Endothelial cell of umbilical vein (primary cell): ENCODE measurements around the gene CHRNB1. TPM values are rescaled to one million over a fixed set of nuclear protein-coding genes. Genes with fewer than 3 reads are reported as not detected.
A peak's percentile ranks its signal among the peaks of the same experiment; 100 is the strongest.

Source experiments
- BruUV-seq: library from RNA; stranded (reverse); fragments of 400-500 nt; replicated peaks from 2 replicates; lab custom pipeline; 2021; lab: Mats Ljungman, UMichigan
- CTCF ChIA-PET: fragments of 300-600, 350-600 bp; sonication (Branson Sonifier 250); formaldehyde crosslinking; loops from one replicate; lab custom pipeline; 2021; ENCODE audit warnings: antibody characterized with exemption, inconsistent platforms; lab: Charles Lee
- POLR2A ChIA-PET: fragments of 300-600, 350-600 bp; sonication (Branson Sonifier 250); formaldehyde crosslinking; loops from one replicate; lab custom pipeline; 2021; ENCODE audit warnings: antibody characterized with exemption, inconsistent platforms; lab: Charles Lee
- DNase-seq: peaks from one replicate; pipeline ENCODE4 v3.0.0-alpha.2; 2011; ENCODE audit warnings: low read depth, low spot score
- FAIRE-seq: peaks from 2 replicates; lab custom pipeline; 2011; peaks lifted over from hg19 to GRCh38; lab: Jason Lieb, UNC
- H2AFZ ChIP-seq: 2 replicates; pipeline ENCODE4 v1.6.0; 2012; ENCODE audit warnings: low read depth, low read length, control low read depth, inconsistent platforms
- H3K27ac ChIP-seq: 2 replicates; pipeline ENCODE4 v1.5.1; 2011; ENCODE audit warnings: low read depth, mild to moderate bottlenecking, control low read depth, low read length, moderate library complexity; ENCODE audit not compliant: insufficient read depth
- H3K27me3 ChIP-seq, 2 experiments: 2 replicates each; pipeline versions ENCODE4 v1.6.0 to v1.6.1; 2011; ENCODE audit warnings: low read length in 2 of 2, mixed read lengths in 1 of 2; ENCODE audit not compliant: control insufficient read depth in 2 of 2, insufficient read depth in 2 of 2
- H3K36me3 ChIP-seq, 2 experiments: 2 replicates in 1 of 2; 3 replicates in 1 of 2; pipeline ENCODE4 v1.5.1; 2011; ENCODE audit warnings: low read length in 2 of 2, mild to moderate bottlenecking in 1 of 2, moderate library complexity in 1 of 2; ENCODE audit not compliant: control insufficient read depth in 2 of 2, insufficient read depth in 2 of 2; ENCODE audit errors: extremely low read depth in 1 of 2
- H3K4me1 ChIP-seq: 3 replicates; pipeline ENCODE4 v1.5.1; 2011; ENCODE audit warnings: mild to moderate bottlenecking, low read length; ENCODE audit not compliant: control insufficient read depth, insufficient read depth; ENCODE audit errors: extremely low read depth
- H3K4me2 ChIP-seq: 2 replicates; pipeline ENCODE4 v1.6.1; 2011; ENCODE audit warnings: low read length, control low read depth, mixed read lengths; ENCODE audit not compliant: insufficient read depth
- H3K4me3 ChIP-seq, 3 experiments: fragments of 200-600 bp in 1 of 3; sonication (generic), shearing (Covaris generic) in 1 of 3; replicated peaks in 1 of 3; 2 replicates each; pipeline ENCODE4 v1.5.1; 2011 to 2016; ENCODE audit warnings: control low read depth in 3 of 3, low read length in 3 of 3, mild to moderate bottlenecking in 2 of 3, inconsistent platforms in 1 of 3, low read depth in 1 of 3, moderate library complexity in 1 of 3; ENCODE audit not compliant: insufficient read depth in 1 of 3
- H3K79me2 ChIP-seq: 2 replicates; pipeline ENCODE4 v1.6.0; 2012; ENCODE audit warnings: low read length, inconsistent platforms; ENCODE audit not compliant: control insufficient read depth, insufficient read depth
- H3K9ac ChIP-seq: replicated peaks from 2 replicates; pipeline ENCODE3; 2011; ENCODE audit warnings: low read length, control low read depth; ENCODE audit not compliant: insufficient read depth; ENCODE audit errors: extremely low read depth
- H3K9me1 ChIP-seq: replicated peaks from 3 replicates; pipeline ENCODE4 v1.6.0; 2011; ENCODE audit warnings: mild to moderate bottlenecking, low read length; ENCODE audit not compliant: control insufficient read depth, insufficient read depth; ENCODE audit errors: extremely low read depth
- H3K9me3 ChIP-seq: replicated peaks from 2 replicates; pipeline ENCODE4 v1.5.1; 2012; ENCODE audit warnings: low read length, inconsistent platforms; ENCODE audit not compliant: control insufficient read depth, insufficient read depth
- H4K20me1 ChIP-seq: replicated peaks from 2 replicates; pipeline ENCODE3; 2011; ENCODE audit warnings: mild to moderate bottlenecking, low read length; ENCODE audit not compliant: control insufficient read depth, insufficient read depth; ENCODE audit errors: extremely low read depth
- CTCF ChIP-seq, 2 donors: IDR thresholded peaks; 1 replicate in 1 of 2; 2 replicates in 1 of 2; pipeline ENCODE4 v1.5.1; 2011; ENCODE audit warnings: low read length in 2 of 2, mild to moderate bottlenecking in 2 of 2, moderate library complexity in 2 of 2, control low read depth in 1 of 2, inconsistent platforms in 1 of 2, low read depth in 1 of 2; ENCODE audit not compliant: insufficient read depth in 1 of 2; ENCODE audit errors: extremely low read depth in 1 of 2
- EZH2 ChIP-seq: IDR thresholded peaks from 2 replicates; pipeline ENCODE4 v1.6.1; 2012; ENCODE audit warnings: borderline replicate concordance, low read depth, mild to moderate bottlenecking, moderate library complexity, low read length, inconsistent platforms; ENCODE audit not compliant: severe bottlenecking
- FOS ChIP-seq: IDR thresholded peaks from 2 replicates; pipeline ENCODE4 v1.6.1; 2011; ENCODE audit warnings: mild to moderate bottlenecking, low read length, moderate library complexity, borderline replicate concordance; ENCODE audit not compliant: insufficient read depth
- GATA2 ChIP-seq: IDR thresholded peaks from 2 replicates; pipeline ENCODE4 v1.7.0; 2011; ENCODE audit warnings: low read depth, mild to moderate bottlenecking, moderate library complexity, mixed read lengths, low read length; ENCODE audit not compliant: insufficient read length, insufficient read depth
- JUN ChIP-seq: IDR thresholded peaks from 2 replicates; pipeline ENCODE4 v1.6.1; 2011; ENCODE audit warnings: borderline replicate concordance, low read depth; ENCODE audit not compliant: insufficient read length, insufficient read depth
- MYC ChIP-seq: IDR thresholded peaks from one replicate; pipeline ENCODE4 v1.6.1; 2011; ENCODE audit warnings: mild to moderate bottlenecking, low read depth, low read length
- POLR2A ChIP-seq: IDR thresholded peaks from 2 replicates; pipeline ENCODE4 v1.6.1; 2012; ENCODE audit warnings: low read depth, mild to moderate bottlenecking, control low read depth, low read length
- POLR2AphosphoS5 ChIP-seq: IDR thresholded peaks from 2 replicates; pipeline ENCODE4 v1.6.1; 2012; ENCODE audit warnings: low read depth, mild to moderate bottlenecking, control low read depth, low read length, moderate library complexity; ENCODE audit not compliant: insufficient read depth
- dilution Hi-C: fragments of 300-500 bp; cut with MboI; formaldehyde crosslinking; loops from one replicate; pipeline ENCODE4 v1.15.0; 2019; ENCODE audit warnings: low sequenced_read_pairs; ENCODE audit not compliant: extremely low pct_ligation_motif_present
- intact Hi-C: fragments of 100-400 bp; cut with micrococcal nuclease; formaldehyde crosslinking; loops from one replicate; pipeline ENCODE4 v1.10.0; 2022
- polyA plus RNA-seq, 4 experiments: library from polyadenylated mRNA; depleted of rRNA in 3 of 4; stranded (reverse) in 3 of 4; unstranded in 1 of 4; fragments of >200 nt; gene quantifications; 2 replicates each; pipeline versions ENCODE4 v1.2.1 to v1.2.3, GENCODE V29; 2011 to 2012; ENCODE audit warnings: missing spikeins in 1 of 4
- total RNA-seq: library from RNA; stranded (reverse); gene quantifications from 2 replicates; pipeline ENCODE4 v1.2.3, GENCODE V29; 2021
- TF ChIP-seq, protein P1 (sequence below): IDR thresholded peaks from 2 replicates; pipeline ENCODE4 v1.6.1; 2011; ENCODE audit not compliant: insufficient read depth, insufficient read length

Gene CHRNB1
- total and polyA plus RNA-seq, 2 donors (not counting 3 experiments of a cell fraction or from before 2014, with no cell fraction given): 5.6 to 9.3 TPM

- no peak overlapping the region for H2AFZ ChIP-seq
- H3K9me1 ChIP-seq: no peaks in the 10 kb centered on the region
- no peaks in the 10 kb centered on the region for H3K9me3 ChIP-seq
- H3K9ac ChIP-seq: no peak overlapping the region
- no peak overlapping the region for H3K4me3 ChIP-seq
- no peak overlapping the region for H3K27ac ChIP-seq
- FAIRE-seq (peak; percentile 83), DNase-seq (peak; percentile 53)
- no peak for TF ChIP-seq MYC
- TF ChIP-seq EZH2: no peak
- TF ChIP-seq GATA2: no peak
- TF ChIP-seq POLR2A: no peak
- no peak for TF ChIP-seq FOS
- TF ChIP-seq, protein P1, sequence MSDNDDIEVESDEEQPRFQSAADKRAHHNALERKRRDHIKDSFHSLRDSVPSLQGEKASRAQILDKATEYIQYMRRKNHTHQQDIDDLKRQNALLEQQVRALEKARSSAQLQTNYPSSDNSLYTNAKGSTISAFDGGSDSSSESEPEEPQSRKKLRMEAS: no peak
- TF ChIP-seq POLR2AphosphoS5: no peak
- no peak for TF ChIP-seq JUN
- TF ChIP-seq CTCF (IDR thresholded peaks at IDR 0.05; ENCODE audit: extremely low read depth in 1 of 2, insufficient read depth in 1 of 2, low read depth in 1 of 2, low read length in 2 of 2): no peak
- peaks cover 18% of the 10 kb centered on the region for H3K79me2 ChIP-seq
- peaks cover 0 to 16% of the 10 kb centered on the region in 2 experiments for H3K36me3 ChIP-seq
- intact Hi-C loops (no loop called here), dilution Hi-C loops (no loop called here)
- no peaks in the 10 kb centered on the region for H3K27me3 ChIP-seq
- CTCF ChIA-PET: interaction anchor here (0.8 to 3.3 kb wide), 4 partner anchors 13 to 122 kb away, joined by 3 to 11 read pairs (median 6); partner anchors contain the start of gene ZBTB4
- no peaks in the 10 kb centered on the region for H3K4me1 ChIP-seq
- no peak overlapping the region for H3K4me2 ChIP-seq
- BruUV-seq: no TSS peak
- POLR2A ChIA-PET: interaction anchor here (0.6 to 1.1 kb wide), 2 partner anchors 18 to 66 kb away, joined by 4 to 11 read pairs; partner anchors contain the start of gene POLR2A
- H4K20me1 ChIP-seq: no peaks in the 10 kb centered on the region
Measured at GRCh38 chr17:7466639-7467341, 21.9 kb downstream of the CHRNB1 start.
